ENCODE results near the gene CUBN.

Gene CUBN

GRCh38 chr10:16950656-16951601, 178.7 kb downstream of the CUBN start:
- no peak for DNase-seq (ENCODE audit: low read depth)

- no peak for DNase-seq (ENCODE audit: low read depth)
Measured at GRCh38 chr10:16949816-16950215, 179.8 kb downstream of the CUBN start.

- DNase-seq (ENCODE audit: low read depth): no peak
Measured at GRCh38 chr10:16948361-16948760, 181.2 kb downstream of the CUBN start.

GRCh38 chr10:16947069-16947468, 182.5 kb downstream of the CUBN start:
- no peak for DNase-seq (ENCODE audit: low read depth)

GRCh38 chr10:16945593-16945992, 184.0 kb downstream of the CUBN start:
- no peak for DNase-seq (ENCODE audit: low read depth)

- DNase-seq (ENCODE audit: low read depth): no peak
Measured at GRCh38 chr10:16944986-16945385, 184.6 kb downstream of the CUBN start.

- no peak for DNase-seq (ENCODE audit: low read depth)
Measured at GRCh38 chr10:16944402-16944801, 185.2 kb downstream of the CUBN start.

- DNase-seq (ENCODE audit: low read depth): no peak
Measured at GRCh38 chr10:16943295-16944285, 186.0 kb downstream of the CUBN start.

GRCh38 chr10:16942381-16943078, 187.1 kb downstream of the CUBN start:
- no peak for DNase-seq (ENCODE audit: low read depth)

GRCh38 chr10:16941870-16942269, 187.7 kb downstream of the CUBN start:
- DNase-seq (ENCODE audit: low read depth): no peak

- DNase-seq (ENCODE audit: low read depth): no peak
Measured at GRCh38 chr10:16941067-16941466, 188.5 kb downstream of the CUBN start.

GRCh38 chr10:16938952-16939351, 190.7 kb downstream of the CUBN start:
- no peak for DNase-seq (ENCODE audit: low read depth)

- no peak for DNase-seq (ENCODE audit: low read depth)
Measured at GRCh38 chr10:16934461-16934860, 195.2 kb downstream of the CUBN start.

GRCh38 chr10:16933783-16934182, 195.8 kb downstream of the CUBN start:
- no peak for DNase-seq (ENCODE audit: low read depth)

- no peak for DNase-seq (ENCODE audit: low read depth)
Measured at GRCh38 chr10:16931930-16932329, 197.7 kb downstream of the CUBN start.

GRCh38 chr10:16930540-16930939, 199.1 kb downstream of the CUBN start:
- no peak for DNase-seq (ENCODE audit: low read depth)

GRCh38 chr10:16929069-16929468, 200.5 kb downstream of the CUBN start:
- no peak for DNase-seq (ENCODE audit: low read depth)

GRCh38 chr10:16927546-16927945, 202.1 kb downstream of the CUBN start:
- no peak for DNase-seq (ENCODE audit: low read depth)

- no peak for DNase-seq (ENCODE audit: low read depth)
Measured at GRCh38 chr10:16923726-16924125, 205.9 kb downstream of the CUBN start.

- no peak for DNase-seq (ENCODE audit: low read depth)
Measured at GRCh38 chr10:16923309-16923708, 206.3 kb downstream of the CUBN start.

GRCh38 chr10:16919121-16919982, 210.3 kb downstream of the CUBN start:
- DNase-seq (ENCODE audit: low read depth): no peak
